A204.1 (cell line): ENCODE data around the gene SEMA7A.

ENCODE experiments used
- FAIRE-seq: peaks from 2 replicates; lab custom pipeline; 2012; peaks lifted over from hg19 to GRCh38; lab: Jason Lieb, UNC

SEMA7A gene

GRCh38 chr15:74387141-74387541 is 46.6 kb downstream of the SEMA7A start:
- FAIRE-seq, result no peak

DNA sequence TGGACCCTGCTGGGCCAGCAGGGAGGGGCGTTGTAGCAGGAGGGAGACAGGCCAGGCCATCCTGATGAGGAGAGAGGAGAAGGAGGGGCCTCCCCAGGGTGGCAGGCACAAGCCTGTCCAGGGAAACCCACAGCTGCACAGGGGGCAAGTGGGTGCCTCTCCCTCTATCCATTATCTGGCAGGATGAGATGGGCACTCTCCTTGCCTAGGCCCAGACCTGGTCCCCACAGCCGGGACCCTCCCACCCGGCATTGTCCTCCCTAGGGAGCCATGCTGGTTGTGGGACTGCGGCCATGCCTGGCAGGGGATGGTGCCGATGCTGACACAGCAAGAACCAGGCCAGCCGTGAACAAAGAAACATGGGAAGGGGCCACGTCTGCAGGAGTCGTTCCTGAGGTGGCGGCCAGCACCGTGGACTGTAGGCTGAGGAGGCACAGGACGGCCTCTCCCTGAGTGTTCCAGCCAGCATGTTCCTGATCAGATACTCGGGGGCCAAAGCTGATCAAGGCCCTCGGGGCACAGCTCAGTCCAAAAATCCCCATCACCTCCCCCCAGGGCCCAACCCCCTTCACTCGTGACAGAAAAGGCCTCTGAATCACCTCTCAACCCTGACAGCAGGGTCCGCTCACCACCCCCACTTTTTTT is 47.1 kb downstream of the SEMA7A start:
- FAIRE-seq, result no peak

DNA sequence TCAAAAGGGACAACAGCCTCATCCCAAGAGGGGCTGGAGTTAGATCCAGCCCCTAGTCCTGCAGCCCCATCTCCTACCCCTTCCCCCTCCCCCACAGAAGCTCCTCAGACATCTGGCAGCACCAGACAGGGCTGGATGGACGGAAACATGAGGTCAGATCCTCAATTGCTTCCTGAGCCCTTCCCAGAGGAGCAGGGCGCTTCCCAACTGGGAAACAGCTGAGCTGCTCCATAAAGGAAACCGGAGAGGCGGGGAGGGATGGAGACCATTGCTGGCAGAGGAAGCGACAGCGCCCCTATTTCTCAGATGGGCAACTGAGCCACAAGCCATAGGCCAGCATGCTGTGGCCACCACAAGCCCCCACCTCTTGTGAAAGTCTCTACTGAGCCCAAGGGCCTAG is 48.0 kb downstream of the SEMA7A start:
- no peak for FAIRE-seq

DNA sequence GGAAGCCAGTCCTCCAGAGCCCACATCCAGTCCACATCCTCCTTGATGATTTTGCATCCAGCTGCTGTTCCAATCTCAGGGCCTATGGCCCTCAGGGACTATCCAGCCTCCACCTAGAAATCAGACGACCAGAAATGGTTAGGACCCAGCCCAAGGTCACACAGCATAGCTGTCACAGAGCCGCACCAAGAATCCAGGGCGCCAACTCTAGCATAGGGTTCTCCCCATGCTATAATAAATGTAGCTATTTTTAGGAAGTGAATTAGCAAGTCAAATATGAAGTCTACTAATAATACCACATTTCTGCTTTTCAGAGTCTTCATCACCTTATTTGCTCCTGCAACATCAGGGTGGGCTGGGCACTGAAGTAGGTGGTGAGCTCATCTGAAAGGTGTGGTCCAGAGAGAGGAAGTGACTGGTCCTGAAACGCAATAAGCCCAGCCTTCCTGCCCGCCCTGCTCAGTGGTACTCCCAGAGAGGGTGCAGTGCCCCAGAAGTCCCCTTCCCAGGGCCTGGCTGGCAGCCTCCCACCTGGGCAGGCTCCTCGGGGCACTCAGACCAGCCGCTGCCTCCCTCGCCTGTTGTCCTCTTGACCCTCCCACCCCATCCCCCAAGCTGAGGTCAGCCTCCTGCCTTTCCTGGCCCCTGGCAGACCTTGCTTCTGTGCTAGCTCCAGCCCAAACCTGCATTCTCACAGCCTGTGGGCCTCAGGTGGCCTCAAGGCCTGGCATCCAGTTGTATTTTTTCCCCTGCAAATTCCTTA is 48.7 kb downstream of the SEMA7A start:
- FAIRE-seq, result no peak

DNA sequence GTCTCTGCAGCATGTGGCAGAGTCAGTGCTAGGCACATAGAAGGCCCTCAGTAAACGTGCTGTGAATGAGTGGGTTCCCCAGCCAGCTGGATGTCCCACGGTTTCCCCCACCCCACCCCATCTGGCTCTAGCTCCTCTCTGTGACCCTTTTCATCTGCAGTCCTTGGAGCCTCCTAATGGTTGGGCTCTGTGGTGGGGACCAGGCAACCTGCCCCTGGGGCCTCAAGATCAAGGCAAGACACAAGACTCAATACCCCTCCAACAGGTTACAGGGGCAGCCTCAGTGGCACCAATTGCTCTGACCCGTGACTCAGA is 49.2 kb downstream of the SEMA7A start:
- no peak for FAIRE-seq

- no peak for FAIRE-seq
Measured at GRCh38 chr15:74383695-74384565, 49.8 kb downstream of the SEMA7A start.

DNA sequence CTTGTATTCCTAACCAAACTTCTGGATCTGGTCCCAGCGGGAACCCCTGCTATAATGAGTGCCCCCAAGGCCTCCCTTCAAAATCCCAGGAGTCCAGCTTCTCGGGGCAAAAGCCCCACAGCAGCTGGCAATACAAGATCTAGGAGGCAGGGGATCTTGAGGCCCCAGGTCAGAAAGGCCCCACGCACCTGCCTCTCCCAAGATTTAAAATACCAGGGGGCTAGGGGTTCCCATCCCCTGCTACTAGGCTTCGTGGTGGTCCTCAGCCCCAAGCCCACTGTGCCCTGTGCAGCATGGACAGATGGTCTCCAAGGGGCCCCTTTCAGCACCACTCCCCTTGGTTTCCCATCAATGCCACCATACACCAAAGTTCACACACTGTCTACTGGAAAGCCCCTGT is 50.5 kb downstream of the SEMA7A start:
- FAIRE-seq, result no peak

DNA sequence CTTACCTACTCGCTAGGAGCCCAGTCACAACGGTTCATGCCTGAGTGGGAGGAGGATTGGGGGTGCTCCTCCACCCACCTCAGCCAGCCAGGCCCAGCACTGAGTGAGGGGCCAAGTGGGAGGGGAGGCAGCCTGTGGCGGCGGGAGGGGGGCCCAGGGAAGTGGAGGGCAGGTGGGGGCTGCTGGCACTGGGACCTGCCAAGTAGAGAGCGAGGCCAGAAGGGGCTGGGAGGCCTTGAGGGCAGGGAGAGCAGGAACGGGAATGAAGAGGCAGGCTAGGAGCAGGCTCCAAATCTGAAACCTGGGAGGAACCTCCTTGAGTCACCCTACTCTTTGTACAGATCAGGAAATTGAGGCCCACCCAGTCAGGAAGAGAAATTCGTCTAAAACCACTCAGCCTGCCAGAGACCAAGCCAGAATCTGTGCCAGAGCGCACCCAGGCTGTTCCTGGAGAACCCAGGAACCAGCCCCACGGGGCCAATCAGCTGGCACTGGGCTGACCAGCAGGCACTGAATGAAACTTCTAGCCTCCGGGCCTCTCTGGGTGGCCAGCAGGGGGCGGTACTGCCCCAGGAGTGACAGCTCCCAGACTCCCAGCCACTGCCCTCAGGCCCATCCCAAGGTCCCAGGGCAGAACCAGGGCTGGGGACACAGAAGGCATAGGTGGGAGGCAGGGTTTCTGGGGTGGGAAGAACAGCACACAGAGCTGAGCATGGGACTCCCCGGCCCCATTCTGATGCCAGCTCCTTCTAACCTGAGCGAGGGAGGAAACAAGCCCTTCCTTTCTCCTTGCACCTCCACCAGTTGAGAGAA is 51.5 kb downstream of the SEMA7A start:
- FAIRE-seq, result no peak

- FAIRE-seq, result no peak
Measured at GRCh38 chr15:74381481-74381880, 52.3 kb downstream of the SEMA7A start.

DNA sequence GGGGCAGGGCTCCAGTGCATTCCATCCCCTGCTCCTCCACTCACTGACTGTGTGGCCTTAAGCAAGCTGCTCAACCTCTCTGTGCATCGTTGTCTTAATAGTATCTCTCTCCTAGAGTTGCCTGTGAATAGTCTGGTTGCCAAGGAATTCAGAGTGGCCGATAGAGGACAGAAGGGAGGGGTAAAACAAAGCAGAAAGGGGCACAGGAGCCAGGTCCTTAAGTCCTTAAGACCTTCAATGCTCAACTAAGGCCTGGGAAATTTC is 52.6 kb downstream of the SEMA7A start:
- FAIRE-seq, result no peak

- FAIRE-seq, result no peak
Measured at GRCh38 chr15:74380361-74381189, 53.2 kb downstream of the SEMA7A start.

- no peak for FAIRE-seq
Measured at GRCh38 chr15:74378848-74379247, 54.9 kb downstream of the SEMA7A start.

GRCh38 chr15:74377831-74378766 is 55.7 kb downstream of the SEMA7A start:
- FAIRE-seq, result no peak

- FAIRE-seq, result no peak
Measured at GRCh38 chr15:74376825-74377581, 56.8 kb downstream of the SEMA7A start.

GRCh38 chr15:74376226-74376625 is 57.5 kb downstream of the SEMA7A start:
- FAIRE-seq, result no peak

DNA sequence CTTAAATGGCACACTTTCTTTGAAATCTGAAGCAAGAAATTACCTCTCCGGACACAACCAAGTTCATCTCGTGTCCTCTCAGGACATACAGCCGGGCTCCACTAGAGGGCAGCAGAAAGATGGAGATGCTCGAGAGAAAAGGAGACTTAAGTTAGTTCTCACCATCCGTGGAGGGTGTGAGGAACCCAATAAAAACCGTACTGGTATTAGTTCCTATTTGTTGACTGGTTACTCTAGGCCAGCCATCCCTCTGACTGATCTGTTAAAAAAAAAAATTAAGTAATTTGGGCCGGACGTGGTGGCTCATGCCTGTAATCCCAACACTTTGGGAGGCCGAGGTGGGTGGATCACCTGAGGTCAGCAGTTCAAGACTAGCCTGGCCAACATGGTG is 58.5 kb downstream of the SEMA7A start:
- FAIRE-seq, result peak; percentile 47

GRCh38 chr15:74374648-74375302 is 59.0 kb downstream of the SEMA7A start:
- FAIRE-seq, result no peak

GRCh38 chr15:74373731-74374647 is 59.8 kb downstream of the SEMA7A start:
- FAIRE-seq, result no peak
